ENCODE results near the gene PHYHD1.
"Not testable (repeated sequence)": the region's sequence is repeated elsewhere in the genome, so short reads cannot be mapped to it uniquely, and the experiment has no call there.

PHYHD1 gene

DNA sequence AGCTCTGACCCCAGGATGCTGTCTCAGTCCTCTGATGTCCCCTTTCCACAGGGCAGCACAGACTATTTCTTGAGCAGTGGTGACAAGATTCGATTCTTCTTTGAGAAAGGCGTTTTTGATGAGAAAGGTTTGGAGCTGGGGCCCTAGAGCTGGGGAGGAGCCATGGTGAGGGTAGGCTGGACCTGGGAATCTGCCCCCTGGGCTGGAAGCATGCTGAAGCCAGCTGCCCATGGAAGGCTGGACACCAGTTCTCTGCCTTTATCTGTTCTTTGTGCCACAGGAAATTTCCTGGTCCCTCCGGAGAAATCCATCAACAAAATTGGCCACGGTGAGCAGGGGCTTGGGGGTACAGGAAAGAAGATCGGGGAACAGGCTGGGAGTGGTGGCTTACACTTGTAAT is 12.9 kb downstream of the PHYHD1 start:
- no peaks in the 10 kb centered on the region for H3K4me1 ChIP-seq (ENCODE audit: control insufficient read depth, insufficient read depth, low read length)
- H3K9me3 ChIP-seq (ENCODE audit: control insufficient read depth, insufficient read depth, low read length), result no peaks in the 10 kb centered on the region
- no peak overlapping the region for H3K9ac ChIP-seq (ENCODE audit: low read depth, low read length)
- no peaks in the 10 kb centered on the region for H3K36me3 ChIP-seq (ENCODE audit: control insufficient read depth, insufficient read depth, low read length)
- H3K27me3 ChIP-seq (ENCODE audit: control insufficient read depth, insufficient read depth, low read length), result no peaks in the 10 kb centered on the region
- H3K4me3 ChIP-seq (ENCODE audit: low read depth, low read length), result no peak overlapping the region

DNA sequence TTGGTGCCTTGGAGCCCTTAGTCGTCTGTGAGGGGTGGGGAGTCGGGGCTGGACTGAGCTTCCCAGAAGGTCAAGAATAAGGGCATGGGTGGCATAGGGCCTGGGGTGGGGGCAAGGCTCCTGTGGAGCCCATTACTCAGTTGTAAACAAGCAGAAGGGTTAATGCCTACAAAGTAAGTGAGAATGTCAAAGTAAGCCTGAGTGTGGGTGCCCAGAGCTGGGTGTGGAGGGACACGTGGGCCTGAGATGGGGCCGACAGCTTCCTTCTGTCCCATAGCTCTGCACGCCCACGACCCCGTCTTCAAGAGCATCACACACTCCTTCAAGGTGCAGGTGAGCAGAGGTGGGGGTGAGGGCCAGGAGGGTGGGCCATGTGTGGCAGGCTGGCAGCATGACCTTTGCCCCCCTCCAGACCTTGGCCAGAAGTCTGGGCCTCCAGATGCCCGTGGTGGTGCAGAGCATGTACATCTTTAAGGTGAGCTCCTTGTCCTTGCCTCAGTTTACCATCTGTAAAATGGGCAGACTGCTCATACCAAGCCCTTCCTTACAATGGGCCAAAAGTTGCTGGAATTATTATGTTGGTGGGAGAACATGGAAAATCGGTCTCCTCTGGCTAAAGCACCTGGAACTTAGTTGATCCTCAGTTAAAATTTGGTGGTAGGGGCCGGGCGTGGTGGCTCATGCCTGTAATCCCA is 15.5 kb downstream of the PHYHD1 start:
- H3K27me3 ChIP-seq (ENCODE audit: control insufficient read depth, insufficient read depth, low read length), result no peaks in the 10 kb centered on the region
- no peaks in the 10 kb centered on the region for H3K4me1 ChIP-seq (ENCODE audit: control insufficient read depth, insufficient read depth, low read length)
- H3K9ac ChIP-seq (ENCODE audit: low read depth, low read length), result no peak overlapping the region
- no peaks in the 10 kb centered on the region for H3K36me3 ChIP-seq (ENCODE audit: control insufficient read depth, insufficient read depth, low read length)
- H3K4me3 ChIP-seq (ENCODE audit: low read depth, low read length), result no peak overlapping the region
- H3K9me3 ChIP-seq (ENCODE audit: control insufficient read depth, insufficient read depth, low read length), result no peaks in the 10 kb centered on the region

DNA sequence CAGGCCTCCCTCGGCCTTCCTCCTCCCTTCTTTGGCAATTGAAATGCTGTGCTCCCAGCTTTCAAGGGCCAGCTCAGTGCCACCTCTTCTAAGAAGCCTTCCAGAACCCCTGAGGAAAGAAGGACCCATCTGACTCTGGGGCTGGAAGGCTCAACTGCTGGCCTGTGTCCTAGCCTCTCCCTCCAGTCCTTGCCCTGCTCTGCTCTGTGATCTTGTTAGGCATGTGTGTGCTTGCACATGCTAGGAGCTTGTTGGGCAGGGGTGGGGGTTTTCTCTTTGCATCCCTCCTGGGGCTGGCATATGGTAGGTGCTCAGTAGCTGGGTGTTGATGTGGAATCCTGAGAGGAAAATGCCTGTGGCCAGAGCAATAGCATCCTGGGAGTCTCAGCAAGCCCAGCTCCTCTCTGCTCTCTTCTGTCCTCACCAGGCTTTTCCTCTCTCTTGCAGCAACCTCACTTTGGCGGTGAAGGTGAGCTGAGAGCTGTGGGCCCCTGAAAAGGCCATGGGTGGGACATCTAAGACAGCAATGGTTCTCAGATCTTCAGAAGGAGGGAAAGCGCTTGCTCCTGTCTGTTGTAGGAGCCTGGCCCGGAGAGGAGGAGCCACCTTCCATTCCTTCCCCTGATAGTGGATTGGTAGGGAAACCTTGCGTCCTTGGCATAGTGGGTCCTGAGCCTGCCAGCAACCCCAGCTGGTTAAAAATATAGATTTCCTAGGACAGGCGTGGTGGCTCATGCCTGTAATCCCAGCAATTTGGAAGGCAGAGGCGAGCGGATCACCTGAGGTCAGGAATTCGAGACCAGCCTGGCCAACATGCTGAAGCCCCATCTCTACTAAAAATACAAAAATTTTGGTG is 16.8 kb downstream of the PHYHD1 start:
- Histone ChIP-seq H3K9ac (ENCODE audit: low read depth, low read length) (no peak overlapping the region), H3K36me3 (ENCODE audit: control insufficient read depth, insufficient read depth, low read length) (no peaks in the 10 kb centered on the region), H3K27me3 (ENCODE audit: control insufficient read depth, insufficient read depth, low read length) (no peaks in the 10 kb centered on the region), H3K4me1 (ENCODE audit: control insufficient read depth, insufficient read depth, low read length) (no peaks in the 10 kb centered on the region), H3K9me3 (ENCODE audit: control insufficient read depth, insufficient read depth, low read length) (no peaks in the 10 kb centered on the region), H3K4me3 (ENCODE audit: low read depth, low read length) (no peak overlapping the region)

DNA sequence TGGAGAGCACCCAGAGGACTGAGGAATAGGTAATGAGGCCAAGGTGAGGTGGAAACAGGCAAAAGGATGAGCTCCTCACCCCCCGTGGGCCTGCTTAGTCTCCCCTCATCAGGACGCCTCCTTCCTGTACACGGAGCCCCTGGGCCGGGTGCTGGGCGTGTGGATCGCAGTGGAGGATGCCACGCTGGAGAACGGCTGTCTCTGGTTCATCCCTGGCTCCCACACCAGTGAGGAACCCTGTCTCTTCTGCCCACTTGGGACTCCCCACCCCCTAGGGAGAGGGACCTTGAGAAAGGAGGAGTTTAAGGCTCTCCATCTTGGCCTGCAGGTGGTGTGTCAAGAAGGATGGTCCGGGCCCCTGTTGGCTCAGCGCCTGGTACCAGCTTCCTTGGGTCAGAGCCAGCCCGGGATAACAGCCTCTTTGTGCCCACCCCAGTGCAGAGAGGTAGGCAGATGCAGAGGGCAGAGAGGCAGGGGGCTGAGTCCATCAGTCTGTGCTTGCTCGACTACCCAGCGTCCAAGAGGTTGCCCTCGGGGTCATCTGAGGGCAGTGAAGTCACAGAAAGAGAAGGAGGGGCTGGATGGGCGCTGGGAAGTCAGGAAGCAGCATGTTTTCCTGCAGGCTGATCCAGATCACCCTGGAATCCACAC is 19.6 kb downstream of the PHYHD1 start:
- Histone ChIP-seq H3K36me3 (ENCODE audit: control insufficient read depth, insufficient read depth, low read length) (no peaks in the 10 kb centered on the region), H3K9me3 (ENCODE audit: control insufficient read depth, insufficient read depth, low read length) (no peaks in the 10 kb centered on the region), H3K4me3 (ENCODE audit: low read depth, low read length) (no peak overlapping the region), H3K9ac (ENCODE audit: low read depth, low read length) (no peak overlapping the region), H3K4me1 (ENCODE audit: control insufficient read depth, insufficient read depth, low read length) (no peaks in the 10 kb centered on the region), H3K27me3 (ENCODE audit: control insufficient read depth, insufficient read depth, low read length) (no peaks in the 10 kb centered on the region)

DNA sequence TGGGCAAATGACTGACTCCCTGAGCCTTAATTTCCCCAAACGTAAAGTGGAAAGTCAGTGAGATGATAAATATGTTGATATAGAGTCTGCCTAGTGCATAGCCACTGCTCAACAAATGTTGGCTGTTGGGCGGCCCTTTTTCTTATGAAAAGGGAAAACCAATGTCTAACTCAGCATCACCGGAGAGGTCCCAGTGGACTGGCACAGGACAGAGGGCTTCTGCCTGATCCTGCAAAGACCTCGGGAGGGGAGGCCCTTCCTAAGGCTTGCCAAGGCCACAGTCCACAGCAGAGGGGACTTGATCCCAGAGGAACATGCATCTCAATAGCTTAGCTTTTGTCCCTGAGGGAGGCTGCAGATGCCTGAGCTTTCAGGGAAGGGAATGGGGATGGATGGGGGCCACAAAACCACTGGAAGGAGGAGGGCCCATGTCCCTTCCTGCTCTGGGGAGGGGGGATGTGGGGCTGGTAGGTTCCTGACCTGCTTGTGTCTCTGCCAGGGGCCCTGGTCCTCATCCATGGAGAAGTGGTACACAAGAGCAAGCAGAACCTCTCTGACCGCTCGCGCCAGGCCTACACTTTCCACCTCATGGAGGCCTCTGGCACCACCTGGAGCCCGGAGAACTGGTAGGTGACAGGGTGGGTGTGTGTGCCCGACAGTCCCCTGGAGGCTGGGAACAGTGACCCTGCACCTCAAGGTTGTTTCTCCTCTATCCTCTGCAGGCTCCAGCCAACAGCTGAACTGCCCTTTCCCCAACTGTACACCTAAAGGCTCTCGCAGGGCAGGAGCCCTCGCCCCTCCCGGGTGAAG is 20.4 kb downstream of the PHYHD1 start:
- no peak overlapping the region for H3K4me3 ChIP-seq (ENCODE audit: low read depth, low read length)
- no peaks in the 10 kb centered on the region for H3K36me3 ChIP-seq (ENCODE audit: control insufficient read depth, insufficient read depth, low read length)
- no peaks in the 10 kb centered on the region for H3K9me3 ChIP-seq (ENCODE audit: control insufficient read depth, insufficient read depth, low read length)
- H3K9ac ChIP-seq (ENCODE audit: low read depth, low read length), result no peak overlapping the region
- H3K4me1 ChIP-seq (ENCODE audit: control insufficient read depth, insufficient read depth, low read length), result no peaks in the 10 kb centered on the region
- no peaks in the 10 kb centered on the region for H3K27me3 ChIP-seq (ENCODE audit: control insufficient read depth, insufficient read depth, low read length)

DNA sequence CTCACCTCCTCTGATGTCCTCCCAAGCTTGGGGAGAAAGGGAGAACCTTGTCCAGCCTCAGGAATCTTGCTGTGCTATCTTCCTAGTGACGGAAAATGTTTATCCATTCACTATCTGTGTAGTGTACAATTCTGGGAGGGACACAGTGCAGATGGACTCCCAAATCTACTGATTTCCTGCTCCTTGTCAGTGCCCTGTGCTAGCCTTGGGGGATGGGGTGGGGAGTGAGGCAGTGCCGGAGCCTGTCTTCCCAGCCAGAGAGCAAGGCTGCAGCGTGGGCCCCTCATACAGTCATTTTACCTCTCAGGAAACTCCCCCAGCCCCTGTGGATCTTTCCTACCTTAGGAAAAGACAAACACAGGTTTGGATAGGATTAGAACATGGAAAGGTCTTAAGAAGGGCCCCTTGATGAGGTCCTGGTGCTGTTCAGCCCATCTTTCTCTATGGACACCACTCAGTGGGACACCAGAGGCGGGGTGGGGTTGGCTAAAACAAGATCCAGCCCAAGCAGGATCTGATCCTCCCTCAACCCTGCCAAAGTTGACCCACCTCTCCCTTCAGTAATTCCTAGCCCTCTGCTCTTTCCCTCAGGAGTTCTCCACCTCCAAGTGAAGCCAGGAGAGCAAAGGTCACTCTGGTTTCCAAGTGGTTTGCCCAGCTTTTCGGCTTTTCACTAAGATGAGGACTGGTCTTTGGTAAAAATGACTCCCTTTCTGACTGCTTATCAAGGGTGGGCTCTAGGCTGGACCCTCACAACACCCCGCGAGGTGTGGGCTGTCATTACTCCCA is 23.2 kb downstream of the PHYHD1 start:
- H3K4me3 ChIP-seq (ENCODE audit: low read depth, low read length), result no peak overlapping the region
- H3K9me3 ChIP-seq (ENCODE audit: control insufficient read depth, insufficient read depth, low read length), result no peaks in the 10 kb centered on the region
- peaks cover 2% of the 10 kb centered on the region for H3K4me1 ChIP-seq (ENCODE audit: control insufficient read depth, insufficient read depth, low read length)
- H3K27me3 ChIP-seq (ENCODE audit: control insufficient read depth, insufficient read depth, low read length), result no peaks in the 10 kb centered on the region
- H3K36me3 ChIP-seq (ENCODE audit: control insufficient read depth, insufficient read depth, low read length), result no peaks in the 10 kb centered on the region
- no peak overlapping the region for H3K9ac ChIP-seq (ENCODE audit: low read depth, low read length)

DNA sequence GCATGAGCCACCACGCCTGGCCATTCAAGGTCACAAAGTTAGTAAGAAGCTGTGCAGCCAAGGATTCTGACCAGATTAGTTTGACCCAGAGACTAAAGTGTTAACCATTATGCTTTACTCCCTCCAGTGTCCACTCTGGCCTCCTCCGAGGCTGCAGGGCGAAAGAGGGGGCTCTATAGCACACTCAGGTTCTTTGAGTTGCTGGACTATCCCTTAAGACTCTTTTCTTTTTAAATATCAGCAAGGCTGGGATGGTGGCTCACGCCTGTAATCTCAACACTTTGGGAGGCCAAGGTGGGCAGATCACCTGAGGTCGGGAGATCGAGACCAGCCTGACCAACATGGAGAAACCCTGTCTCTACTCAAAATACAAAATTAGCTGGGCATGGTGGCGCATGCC is 24.2 kb downstream of the PHYHD1 start:
- H3K4me1 ChIP-seq (ENCODE audit: control insufficient read depth, insufficient read depth, low read length); H3K9me3 ChIP-seq (ENCODE audit: control insufficient read depth, insufficient read depth, low read length); H3K27me3 ChIP-seq (ENCODE audit: control insufficient read depth, insufficient read depth, low read length); H3K9ac ChIP-seq (ENCODE audit: low read depth, low read length); H3K4me3 ChIP-seq (ENCODE audit: low read depth, low read length); H3K36me3 ChIP-seq (ENCODE audit: control insufficient read depth, insufficient read depth, low read length): not testable (repeated sequence)

DNA sequence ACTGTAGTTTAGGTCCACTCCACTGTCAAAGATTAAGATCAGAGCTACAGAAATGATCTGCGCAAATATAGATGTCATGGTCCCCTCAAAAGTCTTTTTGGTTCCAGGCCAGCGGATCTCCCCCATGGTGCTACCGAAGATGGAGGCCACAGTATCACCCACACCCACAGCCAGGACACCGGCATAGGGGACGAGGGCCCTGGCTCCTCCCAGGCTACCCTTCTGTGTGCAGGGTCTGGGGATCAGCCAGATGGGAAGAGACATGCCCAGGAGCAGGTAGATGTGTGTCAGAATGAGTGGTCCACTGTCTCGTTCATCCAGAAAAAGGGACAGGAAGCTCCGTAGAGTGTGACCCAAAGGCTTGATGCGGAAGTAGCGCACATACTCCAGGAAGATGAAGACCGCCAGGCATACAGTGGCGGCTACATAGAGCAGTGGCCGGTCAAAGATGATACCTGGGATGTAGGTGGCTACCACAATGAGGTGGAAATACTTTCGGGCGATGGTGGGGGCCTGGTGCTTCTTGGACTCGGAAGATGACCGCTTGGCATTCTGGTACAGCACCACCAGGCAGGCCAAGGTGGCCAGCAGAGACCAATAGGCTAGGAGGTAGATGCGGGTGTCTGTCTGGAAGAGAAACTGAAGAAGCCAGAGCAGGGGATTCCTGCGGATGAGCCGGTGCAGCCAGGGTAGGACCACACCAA is 25.2 kb downstream of the PHYHD1 start:
- Histone ChIP-seq H3K36me3 (ENCODE audit: control insufficient read depth, insufficient read depth, low read length) (peaks cover 4% of the 10 kb centered on the region), H3K4me1 (ENCODE audit: control insufficient read depth, insufficient read depth, low read length) (peaks cover 2% of the 10 kb centered on the region), H3K9ac (ENCODE audit: low read depth, low read length) (no peak overlapping the region)

DNA sequence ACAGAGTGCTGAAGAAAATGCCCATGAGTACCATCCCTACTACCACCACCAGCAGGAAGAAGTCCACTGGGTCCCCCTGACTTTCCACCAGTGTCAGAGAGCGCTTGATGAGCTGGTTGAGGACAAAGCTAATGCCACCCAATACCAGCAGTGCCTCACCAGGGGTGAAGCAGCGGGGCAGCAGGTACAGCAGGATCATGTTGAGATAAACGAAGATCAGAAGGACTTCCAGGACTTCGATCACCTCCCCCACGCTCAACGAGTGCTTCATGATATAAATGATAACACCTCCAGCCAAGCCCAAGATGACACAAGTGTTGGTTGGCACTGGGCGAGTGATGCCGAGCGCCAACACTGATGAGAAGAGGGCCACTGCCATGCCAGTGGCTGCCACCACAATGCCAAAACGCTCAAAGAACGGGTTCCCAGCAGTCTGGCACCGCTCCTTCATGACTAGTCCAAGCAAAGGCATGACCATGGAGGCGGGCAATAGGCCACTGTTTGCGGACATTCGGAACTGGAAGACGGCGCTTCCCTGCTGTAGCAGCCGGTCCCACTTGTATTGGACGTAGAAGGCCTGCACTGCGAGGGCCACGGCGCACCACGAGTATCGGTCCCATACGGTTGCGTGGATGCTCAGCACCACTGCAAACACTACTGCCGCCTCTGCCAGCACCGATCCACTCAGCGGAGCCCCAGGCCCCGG is 25.9 kb downstream of the PHYHD1 start:
- peak overlapping the region; percentile 94 for H3K9ac ChIP-seq (ENCODE audit: low read depth, low read length)
- peaks cover 4% of the 10 kb centered on the region for H3K36me3 ChIP-seq (ENCODE audit: control insufficient read depth, insufficient read depth, low read length)
- no peaks in the 10 kb centered on the region for H3K27me3 ChIP-seq (ENCODE audit: control insufficient read depth, insufficient read depth, low read length)
- H3K4me3 ChIP-seq (ENCODE audit: low read depth, low read length), result peak overlapping the region; percentile 92
- H3K4me1 ChIP-seq (ENCODE audit: control insufficient read depth, insufficient read depth, low read length), result peaks cover 2% of the 10 kb centered on the region
- H3K9me3 ChIP-seq (ENCODE audit: control insufficient read depth, insufficient read depth, low read length), result no peaks in the 10 kb centered on the region

More for the DNA sequence above, 25.2 kb downstream of the PHYHD1 start:
- Histone ChIP-seq H3K27me3 (ENCODE audit: control insufficient read depth, insufficient read depth, low read length) (no peaks in the 10 kb centered on the region), H3K9me3 (ENCODE audit: control insufficient read depth, insufficient read depth, low read length) (no peaks in the 10 kb centered on the region), H3K4me3 (ENCODE audit: low read depth, low read length) (peak overlapping the region; percentile 92)

DNA sequence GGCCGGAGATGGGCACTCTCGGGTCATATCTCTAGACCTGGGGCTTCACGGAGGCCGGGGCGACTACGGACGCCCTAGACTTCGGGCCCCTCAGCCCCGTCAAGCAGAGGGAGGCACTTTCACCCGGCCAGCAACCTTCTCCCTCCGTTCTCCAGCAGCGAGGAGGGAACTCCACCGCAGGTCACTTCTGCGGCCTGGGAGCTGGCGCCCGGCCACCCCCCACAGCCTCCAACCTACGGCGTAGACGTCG is 26.4 kb downstream of the PHYHD1 start:
- peak overlapping the region; percentile 92 for H3K4me3 ChIP-seq (ENCODE audit: low read depth, low read length)
- H3K27me3 ChIP-seq (ENCODE audit: control insufficient read depth, insufficient read depth, low read length), result no peaks in the 10 kb centered on the region
- peaks cover 2% of the 10 kb centered on the region for H3K4me1 ChIP-seq (ENCODE audit: control insufficient read depth, insufficient read depth, low read length)
- peak overlapping the region; percentile 94 for H3K9ac ChIP-seq (ENCODE audit: low read depth, low read length)
- H3K9me3 ChIP-seq (ENCODE audit: control insufficient read depth, insufficient read depth, low read length), result no peaks in the 10 kb centered on the region
- peaks cover 4% of the 10 kb centered on the region for H3K36me3 ChIP-seq (ENCODE audit: control insufficient read depth, insufficient read depth, low read length)

Data from iPS-15b (cell line).